SK-N-SH treated with all-trans-retinoic acid at 6 μM for 48 hours (cell line): ENCODE measurements around the gene GRK3.

Source experiments
- ARNTL ChIP-seq: fragments of 450-650 bp; formaldehyde crosslinking; IDR thresholded peaks from 2 replicates; pipeline ENCODE4 v1.5.0; 2020; ENCODE audit warnings: low read depth, mild to moderate bottlenecking, moderate library complexity, borderline replicate concordance
- GLIS3 ChIP-seq: fragments of 250-450 bp; sonication (Bioruptor Pico); IDR thresholded peaks from 2 replicates; pipeline ENCODE4 v1.5.0; 2020; ENCODE audit warnings: mild to moderate bottlenecking, moderate library complexity
- PATZ1 ChIP-seq: fragments of 250-450 bp; sonication (Bioruptor Pico); IDR thresholded peaks from 2 replicates; pipeline ENCODE4 v1.8.0; 2020; ENCODE audit warnings: mild to moderate bottlenecking, moderate library complexity, borderline replicate concordance
- ZFP30 ChIP-seq: fragments of 450-650 bp; formaldehyde crosslinking; IDR thresholded peaks from 2 replicates; pipeline ENCODE4 v1.5.0; 2022; ENCODE audit warnings: mild to moderate bottlenecking, moderate library complexity
- TF ChIP-seq, protein P1 (sequence below): fragments of 250-450 bp; sonication (Bioruptor Pico); IDR thresholded peaks from 2 replicates; pipeline ENCODE4 v1.5.1; 2020; ENCODE audit warnings: low read depth, mild to moderate bottlenecking, moderate library complexity
- TF ChIP-seq, protein P2 (sequence below): fragments of 250-450 bp; sonication (Bioruptor Pico); IDR thresholded peaks from 2 replicates; pipeline ENCODE4 v1.5.1; 2021; ENCODE audit warnings: mild to moderate bottlenecking, moderate library complexity

DNA sequence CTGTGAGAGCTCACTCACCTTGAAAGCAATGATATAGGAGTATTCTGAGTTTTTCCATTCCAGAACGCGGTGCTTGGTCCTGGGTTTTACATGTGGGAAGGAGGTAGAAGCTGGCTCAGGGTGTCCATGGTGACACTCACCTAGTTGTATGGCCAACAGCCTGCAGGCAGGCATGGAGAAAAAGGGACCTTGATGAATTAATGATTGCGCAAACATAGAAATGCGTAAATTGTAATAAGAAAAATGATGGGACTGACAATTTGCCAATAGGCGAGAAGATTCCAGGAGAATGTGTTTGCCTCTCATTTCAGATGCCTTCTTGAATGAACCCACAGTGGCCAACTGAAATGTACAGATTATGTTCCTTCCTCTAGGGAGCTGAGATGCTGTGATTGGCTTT is 124.2 kb downstream of the GRK3 start:
- TF ChIP-seq, protein P1, sequence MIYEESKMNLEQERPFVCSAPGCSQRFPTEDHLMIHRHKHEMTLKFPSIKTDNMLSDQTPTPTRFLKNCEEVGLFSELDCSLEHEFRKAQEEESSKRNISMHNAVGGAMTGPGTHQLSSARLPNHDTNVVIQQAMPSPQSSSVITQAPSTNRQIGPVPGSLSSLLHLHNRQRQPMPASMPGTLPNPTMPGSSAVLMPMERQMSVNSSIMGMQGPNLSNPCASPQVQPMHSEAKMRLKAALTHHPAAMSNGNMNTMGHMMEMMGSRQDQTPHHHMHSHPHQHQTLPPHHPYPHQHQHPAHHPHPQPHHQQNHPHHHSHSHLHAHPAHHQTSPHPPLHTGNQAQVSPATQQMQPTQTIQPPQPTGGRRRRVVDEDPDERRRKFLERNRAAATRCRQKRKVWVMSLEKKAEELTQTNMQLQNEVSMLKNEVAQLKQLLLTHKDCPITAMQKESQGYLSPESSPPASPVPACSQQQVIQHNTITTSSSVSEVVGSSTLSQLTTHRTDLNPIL (CRISPR knock-in tag), result no peak
- TF ChIP-seq, protein P2, sequence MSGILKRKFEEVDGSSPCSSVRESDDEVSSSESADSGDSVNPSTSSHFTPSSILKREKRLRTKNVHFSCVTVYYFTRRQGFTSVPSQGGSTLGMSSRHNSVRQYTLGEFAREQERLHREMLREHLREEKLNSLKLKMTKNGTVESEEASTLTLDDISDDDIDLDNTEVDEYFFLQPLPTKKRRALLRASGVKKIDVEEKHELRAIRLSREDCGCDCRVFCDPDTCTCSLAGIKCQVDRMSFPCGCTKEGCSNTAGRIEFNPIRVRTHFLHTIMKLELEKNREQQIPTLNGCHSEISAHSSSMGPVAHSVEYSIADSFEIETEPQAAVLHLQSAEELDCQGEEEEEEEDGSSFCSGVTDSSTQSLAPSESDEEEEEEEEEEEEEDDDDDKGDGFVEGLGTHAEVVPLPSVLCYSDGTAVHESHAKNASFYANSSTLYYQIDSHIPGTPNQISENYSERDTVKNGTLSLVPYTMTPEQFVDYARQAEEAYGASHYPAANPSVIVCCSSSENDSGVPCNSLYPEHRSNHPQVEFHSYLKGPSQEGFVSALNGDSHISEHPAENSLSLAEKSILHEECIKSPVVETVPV, result no peak
- TF ChIP-seq ZFP30 (CRISPR knock-in tag) (no peak), PATZ1 (no peak), ARNTL (CRISPR knock-in tag) (no peak), GLIS3 (CRISPR knock-in tag) (no peak)
